ENCODE results near the gene ATG4C. TPM values are rescaled to one million over a fixed set of nuclear protein-coding genes. Genes with fewer than 3 reads are reported as not detected.

Gene ATG4C
- total RNA-seq, 1 donor from 2014 or later: 8.6 TPM

- no peaks in the 10 kb centered on the region for H3K27me3 Mint-ChIP-seq (ENCODE audit: low read depth)
- H3K9me3 Mint-ChIP-seq (ENCODE audit: low read depth): no peaks in the 10 kb centered on the region
- TF ChIP-seq CTCF (IDR thresholded peaks at IDR 0.05): no peak
- H3K36me3 Mint-ChIP-seq (ENCODE audit: low read depth): no peaks in the 10 kb centered on the region
- no peak overlapping the region for H3K27ac Mint-ChIP-seq (ENCODE audit: unreplicated experiment)
- DNase-seq (ENCODE audit: low spot score): no peak
- H3K4me1 Mint-ChIP-seq (ENCODE audit: low read depth): peaks cover 6% of the 10 kb centered on the region
- H3K4me3 Mint-ChIP-seq (ENCODE audit: unreplicated experiment): no peak overlapping the region
These were observed 12.3 kb downstream of the ATG4C start for GRCh38 chr1:62796221-62796620.

GRCh38 chr1:62799688-62800087 lies 15.8 kb downstream of the ATG4C start:
- H3K27me3 Mint-ChIP-seq (ENCODE audit: low read depth): no peaks in the 10 kb centered on the region
- H3K4me1 Mint-ChIP-seq (ENCODE audit: low read depth): peaks cover 6% of the 10 kb centered on the region
- H3K9me3 Mint-ChIP-seq (ENCODE audit: low read depth): no peaks in the 10 kb centered on the region
- no peak overlapping the region for H3K27ac Mint-ChIP-seq (ENCODE audit: unreplicated experiment)
- H3K4me3 Mint-ChIP-seq (ENCODE audit: unreplicated experiment): no peak overlapping the region
- TF ChIP-seq CTCF (IDR thresholded peaks at IDR 0.05): no peak
- no peaks in the 10 kb centered on the region for H3K36me3 Mint-ChIP-seq (ENCODE audit: low read depth)
- DNase-seq (ENCODE audit: low spot score): no peak

- no peak overlapping the region for H3K27ac Mint-ChIP-seq (ENCODE audit: unreplicated experiment)
- no peak overlapping the region for H3K4me3 Mint-ChIP-seq (ENCODE audit: unreplicated experiment)
- peaks cover 6% of the 10 kb centered on the region for H3K4me1 Mint-ChIP-seq (ENCODE audit: low read depth)
- H3K36me3 Mint-ChIP-seq (ENCODE audit: low read depth): no peaks in the 10 kb centered on the region
- H3K27me3 Mint-ChIP-seq (ENCODE audit: low read depth): no peaks in the 10 kb centered on the region
- no peak for DNase-seq (ENCODE audit: low spot score)
- TF ChIP-seq CTCF (IDR thresholded peaks at IDR 0.05): no peak
- H3K9me3 Mint-ChIP-seq (ENCODE audit: low read depth): no peaks in the 10 kb centered on the region
These were observed 16.3 kb downstream of the ATG4C start for GRCh38 chr1:62800281-62800680.

GRCh38 chr1:62800825-62801306 lies 16.9 kb downstream of the ATG4C start:
- no peak for DNase-seq (ENCODE audit: low spot score)
- H3K4me1 Mint-ChIP-seq (ENCODE audit: low read depth): peaks cover 6% of the 10 kb centered on the region
- no peak for TF ChIP-seq CTCF (IDR thresholded peaks at IDR 0.05)
- no peaks in the 10 kb centered on the region for H3K27me3 Mint-ChIP-seq (ENCODE audit: low read depth)
- no peak overlapping the region for H3K4me3 Mint-ChIP-seq (ENCODE audit: unreplicated experiment)
- H3K27ac Mint-ChIP-seq (ENCODE audit: unreplicated experiment): no peak overlapping the region
- H3K36me3 Mint-ChIP-seq (ENCODE audit: low read depth): peaks cover 2% of the 10 kb centered on the region
- no peaks in the 10 kb centered on the region for H3K9me3 Mint-ChIP-seq (ENCODE audit: low read depth)

GRCh38 chr1:62809788-62810187 lies 25.9 kb downstream of the ATG4C start:
- Mint-ChIP-seq H3K27me3 (ENCODE audit: low read depth) (no peaks in the 10 kb centered on the region), H3K36me3 (ENCODE audit: low read depth) (peaks cover 22% of the 10 kb centered on the region), H3K4me3 (ENCODE audit: unreplicated experiment) (no peak overlapping the region), H3K4me1 (ENCODE audit: low read depth) (no peaks in the 10 kb centered on the region), H3K9me3 (ENCODE audit: low read depth) (peaks cover 7% of the 10 kb centered on the region), H3K27ac (ENCODE audit: unreplicated experiment) (no peak overlapping the region)
- no peak for DNase-seq (ENCODE audit: low spot score)
- no peak for TF ChIP-seq CTCF (IDR thresholded peaks at IDR 0.05)

All from chondrocyte (in vitro differentiated cells).